H1 (cell line): ENCODE measurements around the gene RNF151. TPM values are rescaled to one million over a fixed set of nuclear protein-coding genes. Genes with fewer than 3 reads are reported as not detected.
A peak's percentile ranks its signal among the peaks of the same experiment; 100 is the strongest.

Experiments used
- CTCF ChIA-PET: fragments of 300-600 bp; sonication (Branson Sonifier 250); formaldehyde crosslinking; loops from one replicate; lab custom pipeline; 2021; ENCODE audit not compliant: partially characterized antibody; lab: Charles Lee
- POLR2A ChIA-PET: fragments of 300-600 bp; sonication (Branson Sonifier 250); formaldehyde crosslinking; loops from one replicate; lab custom pipeline; 2021; ENCODE audit warnings: inconsistent platforms; ENCODE audit not compliant: partially characterized antibody; lab: Charles Lee
- DNase-seq, 2 experiments: peaks; one replicate each; pipeline versions ENCODE4 v3.0.0 to v3.0.0-alpha.2; 2010 to 2022; ENCODE audit warnings: low spot score in 2 of 2, low read depth in 1 of 2, mixed read lengths in 1 of 2
- FAIRE-seq: peaks from 2 replicates; lab custom pipeline; 2011; peaks lifted over from hg19 to GRCh38; lab: Jason Lieb, UNC
- H2AFZ ChIP-seq: 2 replicates; pipeline ENCODE4 v1.8.1; 2012; ENCODE audit warnings: low read length, inconsistent platforms
- H2AK5ac ChIP-seq: 2 replicates; pipeline ENCODE4 v1.6.1; 2013; ENCODE audit warnings: low read depth, low read length
- H2BK120ac ChIP-seq: replicated peaks from 2 replicates; pipeline ENCODE3; 2013; ENCODE audit warnings: low read depth, low read length, inconsistent platforms
- H2BK12ac ChIP-seq: 2 replicates; pipeline ENCODE4 v1.6.1; 2013; ENCODE audit warnings: low read depth, low read length
- H2BK15ac ChIP-seq: 2 replicates; pipeline ENCODE4 v1.6.1; 2013; ENCODE audit warnings: low read length
- H2BK20ac ChIP-seq: 2 replicates; pipeline ENCODE4 v1.6.1; 2013; ENCODE audit warnings: low read length
- H2BK5ac ChIP-seq: 2 replicates; pipeline ENCODE4 v1.6.1; 2013; ENCODE audit warnings: low read depth, low read length
- H3K14ac ChIP-seq: 2 replicates; pipeline ENCODE4 v1.6.1; 2013; ENCODE audit warnings: inconsistent platforms; ENCODE audit not compliant: insufficient read length
- H3K18ac ChIP-seq: 2 replicates; pipeline ENCODE4 v1.6.1; 2013; ENCODE audit warnings: low read length; ENCODE audit errors: extremely low read depth
- H3K23ac ChIP-seq: 2 replicates; pipeline ENCODE4 v1.6.1; 2013; ENCODE audit warnings: inconsistent platforms; ENCODE audit not compliant: insufficient read length
- H3K23me2 ChIP-seq: 2 replicates; pipeline ENCODE4 v1.6.1; 2013; ENCODE audit warnings: low read depth, low read length
- H3K27ac ChIP-seq: 2 replicates; pipeline ENCODE4 v1.6.1; 2011; ENCODE audit warnings: low read depth, low read length, inconsistent platforms
- H3K27me3 ChIP-seq, 4 experiments: replicated peaks in 1 of 4; 1 replicate in 1 of 4; 2 replicates in 3 of 4; pipeline versions ENCODE4 v1.6.1 to v1.8.1; 2011 to 2013; ENCODE audit warnings: low read length in 3 of 4, mild to moderate bottlenecking in 3 of 4, inconsistent platforms in 2 of 4, mixed read lengths in 2 of 4, moderate library complexity in 1 of 4; ENCODE audit not compliant: control insufficient read depth in 3 of 4, insufficient read depth in 3 of 4; ENCODE audit errors: extremely low read depth in 1 of 4
- H3K36me3 ChIP-seq, 4 experiments: 2 replicates each; pipeline versions ENCODE4 v1.6.1 to v1.8.1; 2011 to 2013; ENCODE audit warnings: mild to moderate bottlenecking in 4 of 4, low read length in 3 of 4, moderate library complexity in 2 of 4, control low read depth in 1 of 4, inconsistent platforms in 1 of 4; ENCODE audit not compliant: insufficient read depth in 4 of 4, control insufficient read depth in 2 of 4
- H3K4ac ChIP-seq: replicated peaks from 2 replicates; pipeline ENCODE3; 2013; ENCODE audit warnings: low read length, low read depth, mixed read lengths, inconsistent platforms; ENCODE audit not compliant: insufficient read length
- H3K4me1 ChIP-seq, 4 experiments: replicated peaks in 1 of 4; 1 replicate in 1 of 4; 2 replicates in 3 of 4; pipeline versions ENCODE4 v1.6.1 to v1.8.1; 2011 to 2013; ENCODE audit warnings: low read length in 3 of 4, inconsistent platforms in 2 of 4, mixed read lengths in 1 of 4; ENCODE audit not compliant: insufficient read depth in 4 of 4, control insufficient read depth in 3 of 4
- H3K4me2 ChIP-seq, 2 experiments: 2 replicates each; pipeline versions ENCODE4 v1.6.1 to v1.8.1; 2011 to 2013; ENCODE audit warnings: low read depth in 2 of 2, low read length in 2 of 2, control low read depth in 1 of 2, inconsistent platforms in 1 of 2, mild to moderate bottlenecking in 1 of 2; ENCODE audit not compliant: insufficient read depth in 1 of 2
- H3K4me3 ChIP-seq, 4 experiments: fragments of 200-600, 300-600 bp in 1 of 4; sonication (generic), shearing (Covaris generic), sonication (Bioruptor Twin) in 1 of 4; 2 replicates each; pipeline versions ENCODE4 v1.5.1 to v1.8.1; 2011 to 2016; ENCODE audit warnings: low read length in 4 of 4, low read depth in 3 of 4, control low read depth in 2 of 4, inconsistent platforms in 2 of 4, mild to moderate bottlenecking in 2 of 4, mixed read lengths in 1 of 4, moderate library complexity in 1 of 4; ENCODE audit not compliant: insufficient read depth in 2 of 4; ENCODE audit errors: extremely low read depth in 1 of 4
- H3K56ac ChIP-seq: replicated peaks from 2 replicates; pipeline ENCODE3; 2013; ENCODE audit warnings: low read depth, mild to moderate bottlenecking, mixed read lengths, low read length, inconsistent platforms; ENCODE audit not compliant: insufficient read length
- H3K79me1 ChIP-seq: 2 replicates; pipeline ENCODE4 v1.6.1; 2013; ENCODE audit warnings: low read depth, low read length, control low read depth
- H3K79me2 ChIP-seq, 2 experiments: 2 replicates each; pipeline versions ENCODE4 v1.6.1 to v1.8.1; 2012 to 2013; ENCODE audit warnings: low read length in 2 of 2, mild to moderate bottlenecking in 2 of 2, inconsistent platforms in 1 of 2; ENCODE audit not compliant: insufficient read depth in 2 of 2, control insufficient read depth in 1 of 2
- H3K9ac ChIP-seq, 4 experiments: replicated peaks in 1 of 4; 1 replicate in 1 of 4; 2 replicates in 3 of 4; pipeline versions ENCODE4 v1.6.1 to v1.8.1; 2011 to 2013; ENCODE audit warnings: low read depth in 3 of 4, low read length in 3 of 4, control low read depth in 2 of 4, mild to moderate bottlenecking in 2 of 4, moderate library complexity in 2 of 4, inconsistent platforms in 1 of 4; ENCODE audit errors: extremely low read depth in 1 of 4
- H3K9me3 ChIP-seq, 2 experiments: 2 replicates each; pipeline versions ENCODE4 v1.6.1 to v1.8.1; 2012 to 2013; ENCODE audit warnings: mild to moderate bottlenecking in 2 of 2, moderate library complexity in 2 of 2, control low read depth in 1 of 2, inconsistent platforms in 1 of 2, low read depth in 1 of 2, low read length in 1 of 2, mixed read lengths in 1 of 2; ENCODE audit not compliant: insufficient read depth in 2 of 2
- H4K20me1 ChIP-seq, 2 experiments: replicated peaks in 1 of 2; 2 replicates each; pipeline versions ENCODE3 to v1.8.1; 2011 to 2013; ENCODE audit warnings: inconsistent platforms in 2 of 2, low read length in 2 of 2, mild to moderate bottlenecking in 1 of 2; ENCODE audit not compliant: insufficient read depth in 2 of 2, control insufficient read depth in 1 of 2
- H4K5ac ChIP-seq: 2 replicates; pipeline ENCODE4 v1.6.1; 2013; ENCODE audit warnings: low read length, low read depth, mixed read lengths, inconsistent platforms; ENCODE audit not compliant: insufficient read length
- H4K8ac ChIP-seq: 2 replicates; pipeline ENCODE4 v1.8.0; 2013; ENCODE audit warnings: mild to moderate bottlenecking, moderate library complexity, low read length, inconsistent platforms; ENCODE audit not compliant: insufficient read depth; ENCODE audit errors: extremely low read depth
- H4K91ac ChIP-seq: replicated peaks from 2 replicates; pipeline ENCODE3; 2013; ENCODE audit warnings: low read length, mixed read lengths, inconsistent platforms; ENCODE audit not compliant: insufficient read length
- PHF8 ChIP-seq: fragments of 200-600 bp; sonication (generic); conservative IDR thresholded peaks from 2 replicates; pipeline ENCODE4 v1.7.1; 2012; ENCODE audit warnings: low read depth, mild to moderate bottlenecking, inconsistent platforms, low read length, moderate library complexity
- SIRT6 ChIP-seq: IDR thresholded peaks from one replicate; pipeline ENCODE4 v1.7.1; 2012; ENCODE audit warnings: low read length, inconsistent platforms
- WGBS, 2 experiments: shearing (Covaris generic) in 1 of 2; methylation state at CpG; one replicate each; pipeline versions ENCODE4 v1.1.6 to v1.1.7; 2013 to 2015; ENCODE audit warnings: low lambda C conversion rate in 2 of 2, mixed read lengths in 2 of 2, inconsistent platforms in 1 of 2, low coverage in 1 of 2, missing lambda C conversion rate in 1 of 2; ENCODE audit not compliant: insufficient replicate concordance in 2 of 2, insufficient coverage in 1 of 2, insufficient read length in 1 of 2; ENCODE audit errors: extremely low coverage in 1 of 2, missing lambda C conversion rate in 1 of 2; 5-methylcytosine and 5-hydroxymethylcytosine counted together
- polyA plus RNA-seq, 7 experiments: library from polyadenylated mRNA; depleted of rRNA in 3 of 7; stranded (reverse) in 5 of 7; unstranded in 2 of 7; fragments of >200 nt in 5 of 7; fragments of 200-250 nt in 2 of 7; gene quantifications; 1 replicate in 5 of 7; 2 replicates in 1 of 7; 4 replicates in 1 of 7; pipeline versions ENCODE4 v1.2.1 to v1.2.3, GENCODE V29; 2011 to 2013; ENCODE audit warnings: missing spikeins in 2 of 7, mixed read lengths in 2 of 7
- total RNA-seq: library from RNA; stranded (reverse); fragmentation: NEBNext Ultra II Directional; extraction: Animal tissue kit (Norgen Biotek cat#: 25700); gene quantifications from 2 replicates; pipeline ENCODE4 v1.2.1, GENCODE V29; 2021

Gene RNF151
- total and polyA plus RNA-seq, 2 of the 8 experiments (the other 6 are each of a cell fraction or from before 2014, with no cell fraction given) = not detected

- no peak overlapping the region for H2BK15ac ChIP-seq
- FAIRE-seq = no peak
- H4K20me1 ChIP-seq = peaks cover 29 to 61% of the 10 kb centered on the region in 2 experiments
- no peak overlapping the region for H3K4me3 ChIP-seq
- no peak overlapping the region for H4K8ac ChIP-seq
- no peak overlapping the region for H4K5ac ChIP-seq
- H2AFZ ChIP-seq = no peak overlapping the region
- no peak overlapping the region for H3K27ac ChIP-seq
- no peak overlapping the region for H3K4ac ChIP-seq
- WGBS, 2 experiments = 92% methylated on average over 7 of the region's 8 CpGs; no CpG with 5 or more reads in 1 of the 2 experiments
- no peak overlapping the region for H3K18ac ChIP-seq
- H3K79me1 ChIP-seq = peaks cover 9% of the 10 kb centered on the region; the same call in 1 of the 2 replicates
- H3K36me3 ChIP-seq = peaks cover 10 to 21% (median 15%) of the 10 kb centered on the region in 4 experiments
- peaks cover 3 to 38% (median 22%) of the 10 kb centered on the region in 4 experiments for H3K4me1 ChIP-seq
- H3K23ac ChIP-seq = no peak overlapping the region
- H3K79me2 ChIP-seq = peaks cover 22 to 52% of the 10 kb centered on the region in 2 experiments; a peak in 3 of 4 replicates
- H4K91ac ChIP-seq = no peak overlapping the region
- H2BK120ac ChIP-seq = no peak overlapping the region
- H3K4me2 ChIP-seq = no peak overlapping the region
- H2BK12ac ChIP-seq = no peak overlapping the region
- H3K56ac ChIP-seq = no peak overlapping the region
- H2BK5ac ChIP-seq = peak overlapping the region; percentile 35; the same call in 1 of the 2 replicates
- ChIA-PET CTCF (interaction anchor here (0.7 to 4.3 kb wide), 12 partner anchors 9 to 146 kb away, joined by 3 to 55 read pairs (median 6); partner anchors contain the start of genes NPW and SYNGR3), POLR2A (interaction anchor here (0.6 to 4.7 kb wide), 6 partner anchors 10 to 1263 kb away, joined by 3 to 37 read pairs (median 8); partner anchors contain the start of genes RNF151, RPS2 and TRAF7)
- no peaks in the 10 kb centered on the region for H3K27me3 ChIP-seq
- H2AK5ac ChIP-seq = no peak overlapping the region
- H2BK20ac ChIP-seq = no peak overlapping the region
- no peak overlapping the region for H3K9ac ChIP-seq
- TF ChIP-seq PHF8 = no peak
- TF ChIP-seq SIRT6 = no peak
- DNase-seq = no peak
- H3K23me2 ChIP-seq = peaks cover 12% of the 10 kb centered on the region; the same call in 1 of the 2 replicates
- no peaks in the 10 kb centered on the region for H3K9me3 ChIP-seq
- no peak overlapping the region for H3K14ac ChIP-seq
These were observed 39.7 kb downstream of the RNF151 start for GRCh38 chr16:2006317-2006716.
